ENCODE measurements around the gene CITED1.
"Not testable (repeated sequence)": the region's sequence is repeated elsewhere in the genome, so short reads cannot be mapped to it uniquely, and the experiment has no call there.

The CITED1 gene, protein sequence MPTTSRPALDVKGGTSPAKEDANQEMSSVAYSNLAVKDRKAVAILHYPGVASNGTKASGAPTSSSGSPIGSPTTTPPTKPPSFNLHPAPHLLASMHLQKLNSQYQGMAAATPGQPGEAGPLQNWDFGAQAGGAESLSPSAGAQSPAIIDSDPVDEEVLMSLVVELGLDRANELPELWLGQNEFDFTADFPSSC

DNA sequence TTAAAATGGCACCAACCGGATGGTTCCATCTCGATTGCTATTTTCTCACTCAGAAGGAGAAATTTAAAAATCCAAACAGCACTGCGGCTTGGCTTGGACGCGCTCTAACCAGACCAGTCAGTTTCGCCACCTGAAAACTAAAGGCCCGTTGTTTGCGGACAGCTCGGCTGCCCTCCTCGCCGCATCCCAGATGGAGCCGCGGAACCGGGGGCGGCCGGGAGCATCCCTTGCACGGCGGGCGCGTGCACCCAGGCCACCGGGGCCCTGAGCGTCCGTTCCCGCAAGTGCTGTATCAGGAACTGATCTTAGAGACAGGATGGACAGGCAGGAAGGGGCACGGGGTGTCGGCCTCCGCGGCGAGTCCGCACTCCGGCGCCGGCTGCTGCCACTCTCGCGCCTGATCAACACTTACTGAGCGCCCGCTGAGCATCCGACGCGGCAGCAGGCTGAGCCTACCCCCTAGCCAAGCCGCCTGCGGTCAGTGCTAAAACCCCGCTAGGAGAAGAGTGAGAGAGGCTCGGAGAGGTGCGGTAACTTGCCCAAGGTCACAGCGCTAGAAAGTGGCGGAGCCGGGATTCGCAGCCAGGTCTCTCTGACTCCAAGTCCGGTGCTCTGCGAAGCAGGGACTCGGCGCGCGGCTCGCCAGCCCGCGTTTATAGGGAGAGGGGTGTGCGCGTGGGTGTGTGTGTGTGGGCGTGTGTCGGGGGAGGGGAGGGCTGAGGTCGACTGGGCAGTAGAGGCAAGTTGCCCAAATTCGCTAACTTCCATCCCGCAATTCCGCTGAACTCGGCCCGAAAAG lies at the start of gene CITED1:
TSS of gene CITED1 (minus strand) at position 629 of the 799 bp plus-strand sequence. CDS start 3,045 bp downstream, outside the sequence.
- DNase-seq (ENCODE audit: low spot score), result no peak

DNA sequence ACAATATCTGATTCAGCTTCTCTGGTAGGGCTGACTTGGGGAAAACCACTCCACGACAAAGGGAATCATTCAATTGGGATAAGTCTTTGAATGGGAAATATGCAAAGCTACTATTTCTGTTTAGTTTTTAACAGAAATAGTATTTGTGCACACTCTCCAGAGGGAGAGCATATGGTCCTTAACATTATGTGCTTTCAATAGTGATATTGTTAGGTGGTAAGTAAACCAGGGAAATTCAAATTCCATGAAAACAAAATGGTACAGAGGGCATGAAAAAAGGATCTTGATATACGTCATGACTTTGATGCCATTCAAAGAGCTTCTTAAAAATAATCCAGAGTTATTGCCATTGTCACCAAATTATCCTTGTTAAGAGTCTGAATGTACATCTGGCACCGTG lies 47.1 kb upstream of the CITED1 start:
- DNase-seq (ENCODE audit: low spot score), result no peak

DNA sequence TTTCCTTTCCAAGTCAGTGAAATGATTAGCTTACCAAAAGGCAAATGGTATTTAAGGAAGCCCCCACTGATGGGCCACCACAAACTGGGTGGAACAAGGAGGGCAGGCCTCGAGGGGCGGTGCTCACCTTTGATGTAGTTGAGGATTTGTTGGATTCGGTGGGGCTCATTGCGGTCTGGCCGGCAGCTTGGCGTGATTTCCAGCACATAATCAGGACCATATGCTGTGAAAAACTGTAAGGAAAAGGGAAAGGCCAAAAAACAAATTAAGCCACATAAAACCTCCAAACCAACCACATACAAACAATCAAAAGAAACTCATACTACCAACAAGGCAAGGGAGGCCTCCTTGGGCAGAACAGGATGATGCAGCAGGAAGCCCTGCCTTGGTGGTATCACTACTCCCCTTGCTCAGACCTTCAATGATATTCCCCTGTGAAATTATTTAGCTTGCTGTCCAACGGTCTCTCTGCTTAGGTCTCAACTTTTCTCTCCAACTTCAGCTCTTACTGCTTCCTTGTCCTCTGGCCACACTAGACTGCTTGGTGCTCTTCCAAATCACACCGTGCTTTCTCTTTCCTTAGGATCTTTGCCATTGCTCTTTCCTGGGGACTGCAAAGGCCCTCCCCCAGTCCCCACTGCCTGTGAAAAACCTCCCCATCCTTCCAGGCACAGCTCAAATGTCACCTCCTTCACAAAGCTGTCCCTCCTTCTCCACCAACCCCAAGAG lies 46.1 kb upstream of the CITED1 start:
- no peak for DNase-seq (ENCODE audit: low spot score)

DNA sequence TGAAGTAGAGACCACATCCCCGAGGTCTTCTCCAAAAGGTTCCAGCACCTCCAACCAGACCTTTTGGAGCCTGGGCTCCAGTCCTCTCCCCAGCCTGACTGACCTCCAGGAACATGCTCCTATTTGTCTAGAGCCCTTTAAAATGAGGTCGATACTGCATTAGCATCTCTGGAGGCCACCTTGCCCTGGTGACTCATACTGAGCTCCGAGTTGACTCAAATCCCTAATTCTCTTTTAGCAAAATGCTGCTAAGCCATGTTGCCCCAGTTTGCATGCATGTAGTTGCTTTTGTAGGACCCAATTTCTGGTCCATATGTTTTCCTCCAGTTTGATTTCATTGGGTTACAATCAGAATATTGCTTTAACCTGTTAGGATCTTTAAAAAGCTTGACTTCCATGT lies 43.5 kb upstream of the CITED1 start:
- DNase-seq (ENCODE audit: low spot score), result no peak

DNA sequence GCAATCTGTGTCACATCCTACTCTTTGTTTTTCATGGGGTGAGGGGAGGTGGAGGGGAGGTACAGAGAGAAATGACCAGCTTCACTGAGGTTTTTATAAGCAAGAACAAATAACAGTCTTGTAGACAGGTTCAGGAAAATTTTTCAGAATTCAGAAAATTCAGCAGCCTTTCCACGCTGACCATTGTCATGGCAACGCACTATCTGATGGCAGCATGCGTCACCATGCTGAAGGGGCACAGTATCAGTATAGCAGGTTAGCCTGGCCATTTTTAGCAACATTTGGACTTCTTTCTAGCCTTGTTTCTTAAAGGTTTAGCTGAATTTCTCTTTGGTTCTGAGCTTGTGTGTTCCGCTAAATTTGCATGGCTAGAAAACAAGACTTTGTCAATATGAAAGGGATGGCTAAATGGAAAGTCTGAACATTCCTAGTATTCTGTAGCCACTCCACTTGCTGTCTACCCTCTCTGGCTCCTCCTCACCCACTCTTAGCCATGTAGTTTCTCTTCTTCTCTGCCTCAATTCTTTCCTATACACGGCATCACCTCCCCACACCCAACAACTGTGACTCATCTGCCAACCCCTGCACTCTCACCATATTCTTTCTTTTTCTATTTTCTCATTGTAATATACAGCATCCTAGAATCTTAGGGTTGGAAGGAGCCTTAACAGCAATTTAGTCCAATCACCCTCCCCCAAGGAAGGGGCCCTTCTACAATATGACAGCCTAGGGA lies 42.7 kb upstream of the CITED1 start:
- DNase-seq (ENCODE audit: low spot score), result no peak

DNA sequence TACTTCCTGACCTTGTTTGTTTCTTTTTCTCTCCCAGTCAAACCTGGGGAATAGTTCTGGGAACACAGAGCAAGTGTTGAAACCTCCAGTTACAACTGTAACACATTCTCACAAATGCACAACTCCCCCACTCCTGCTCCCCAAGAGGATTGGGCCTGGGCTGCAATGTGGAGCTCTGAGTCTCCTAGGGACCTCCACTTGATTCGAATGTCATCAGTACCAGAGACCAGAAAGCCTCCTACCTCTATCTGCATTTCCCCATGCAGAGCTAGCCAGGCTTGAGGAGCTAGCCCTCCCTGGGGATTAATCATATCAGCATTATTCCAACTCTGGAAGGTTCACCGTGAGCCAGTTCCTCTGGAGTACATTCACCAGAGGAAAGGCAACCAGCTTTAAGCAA lies 41.7 kb upstream of the CITED1 start:
- no peak for DNase-seq (ENCODE audit: low spot score)

DNA sequence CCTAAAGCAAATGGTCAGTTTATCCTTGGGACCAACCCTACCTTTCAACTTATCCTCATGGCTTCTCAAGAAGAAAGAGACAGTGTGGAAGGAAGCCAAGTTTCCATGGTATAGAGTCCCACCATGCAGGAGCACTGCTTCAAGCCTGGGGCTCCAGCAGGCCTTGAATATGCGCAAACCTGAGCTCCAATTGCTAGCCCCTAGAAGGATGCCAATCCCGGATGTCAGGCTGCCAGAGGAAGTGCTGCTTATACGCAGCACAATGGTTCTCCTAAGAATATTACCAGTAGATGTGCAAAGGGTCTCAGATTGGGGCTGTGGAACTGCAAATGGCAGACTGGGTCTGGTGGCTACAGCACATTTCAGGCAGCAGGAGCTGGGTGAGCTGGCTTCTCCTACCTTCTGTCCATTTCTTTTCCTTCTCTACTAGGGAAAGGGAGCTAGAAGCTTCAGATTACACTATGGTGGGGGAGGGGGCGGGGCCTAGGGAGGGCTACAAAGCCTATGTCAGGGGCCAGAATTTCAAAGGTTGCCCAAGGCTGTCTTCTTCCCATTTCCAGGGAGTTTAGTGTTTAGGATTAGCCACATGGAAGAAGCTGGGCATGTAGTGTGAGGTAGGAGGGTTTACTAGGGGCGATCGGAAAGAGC lies 40.7 kb upstream of the CITED1 start:
- DNase-seq (ENCODE audit: low spot score), result no peak

DNA sequence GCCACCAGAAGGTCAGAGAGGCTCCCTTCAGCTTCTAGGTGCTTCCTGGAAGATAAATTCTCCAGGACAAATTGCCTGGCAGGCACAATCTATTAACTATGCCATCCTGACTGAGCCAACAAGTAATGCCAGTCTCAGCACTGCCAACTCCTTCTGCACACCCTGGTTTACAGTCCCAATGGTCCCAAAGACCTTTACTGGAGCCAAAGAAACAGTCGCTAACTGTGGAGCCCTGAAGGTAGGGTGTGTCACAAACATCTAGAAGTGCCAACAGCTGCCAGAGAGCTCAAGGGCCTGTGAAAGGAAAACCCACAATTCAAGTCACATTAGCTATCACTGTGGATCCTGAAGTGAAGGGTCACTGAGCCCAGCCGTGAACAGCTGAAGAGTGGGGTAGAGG lies 34.9 kb upstream of the CITED1 start:
- DNase-seq (ENCODE audit: low spot score), result no peak

DNA sequence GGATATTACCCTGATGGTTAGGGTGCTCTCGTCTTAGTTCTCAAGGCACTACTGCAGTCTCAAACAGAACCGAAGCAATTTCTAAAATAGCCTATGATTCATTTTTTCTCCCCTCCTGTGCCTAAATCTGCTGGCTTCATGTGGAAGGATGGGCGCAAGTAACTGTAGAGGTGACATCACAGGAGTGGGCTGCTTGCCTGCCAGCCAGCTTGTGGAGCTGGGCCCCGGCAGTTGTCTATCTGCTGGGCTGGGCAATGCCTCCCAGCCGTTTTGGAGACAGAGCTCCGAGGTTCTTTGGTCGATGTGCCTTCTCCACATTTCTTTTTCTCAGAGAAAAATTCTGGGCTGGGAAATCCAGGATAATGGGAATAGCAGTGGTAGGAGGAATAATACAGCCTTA lies 34.3 kb upstream of the CITED1 start:
- no peak for DNase-seq (ENCODE audit: low spot score)

DNA sequence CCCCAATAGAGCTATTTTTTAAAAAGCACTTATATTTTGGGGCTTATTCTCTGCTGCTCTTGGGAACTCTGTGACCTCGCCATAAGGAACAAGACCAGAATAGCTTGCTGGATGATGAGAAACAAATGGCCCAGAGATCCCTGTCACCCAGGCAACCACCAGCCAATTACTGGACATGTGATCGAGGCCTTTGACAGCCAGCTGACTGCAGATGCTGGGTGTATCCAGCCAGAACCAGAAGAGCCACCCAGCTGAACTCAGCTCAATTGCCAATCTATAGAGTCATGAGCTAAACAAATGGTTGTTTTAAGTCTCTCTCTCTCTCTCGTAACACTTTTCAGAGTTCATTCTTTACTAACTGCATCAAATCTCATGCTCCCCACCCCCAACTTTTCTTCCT lies 24.4 kb upstream of the CITED1 start:
- DNase-seq (ENCODE audit: low spot score), result no peak

DNA sequence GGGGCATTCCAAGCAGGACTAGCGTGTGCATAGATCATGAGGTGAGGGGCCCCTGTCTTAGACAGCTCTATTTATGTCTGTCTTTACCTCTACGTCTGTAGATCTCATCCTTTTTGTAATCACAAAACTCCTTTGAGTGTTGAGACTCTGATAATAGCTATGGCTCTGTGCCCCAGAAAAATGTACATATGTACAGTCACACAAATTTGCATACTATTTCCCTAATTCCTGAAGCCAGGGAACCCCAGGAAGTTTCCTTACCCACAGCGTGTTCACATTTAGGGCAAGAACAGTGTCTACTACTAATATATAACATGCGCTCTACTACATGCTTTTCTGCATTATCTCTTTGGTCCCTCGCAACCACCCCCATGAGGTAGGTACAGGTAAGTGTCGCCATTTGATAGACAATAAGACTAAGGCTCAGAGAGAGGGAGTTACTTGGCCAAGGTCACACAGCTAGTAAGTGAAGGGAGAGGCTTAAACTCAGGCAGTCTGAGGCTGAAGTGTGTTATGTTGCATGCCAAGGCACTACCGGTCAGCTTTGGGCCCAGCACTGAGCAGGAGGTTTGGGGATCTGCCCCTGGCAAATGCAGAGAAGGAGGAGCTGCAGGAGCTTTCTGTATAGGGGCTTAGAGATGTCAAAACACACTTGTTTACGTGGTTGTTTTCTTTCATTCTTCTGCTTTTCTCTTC lies 21.0 kb upstream of the CITED1 start:
- DNase-seq (ENCODE audit: low spot score), result no peak

DNA sequence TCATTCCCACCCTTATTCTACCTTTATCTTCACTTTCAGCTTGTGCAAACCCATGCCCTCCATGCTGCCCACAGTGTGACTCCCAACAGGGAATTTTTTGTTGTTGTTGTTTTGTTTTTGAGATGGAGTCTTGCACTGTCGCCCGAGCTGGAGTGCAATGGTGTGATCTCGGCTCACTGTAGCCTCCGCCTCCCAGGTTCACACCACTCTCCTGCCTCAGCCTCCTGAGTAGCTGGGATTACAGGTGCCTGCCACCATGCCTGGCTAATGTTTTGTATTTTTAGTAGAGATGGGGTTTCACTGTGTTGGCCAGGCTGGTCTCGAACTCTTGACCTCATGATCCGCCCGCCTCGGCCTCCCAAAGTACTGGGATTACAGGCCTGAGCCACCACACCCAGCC lies 13.9 kb upstream of the CITED1 start:
- DNase-seq (ENCODE audit: low spot score), result not testable (repeated sequence)

DNA sequence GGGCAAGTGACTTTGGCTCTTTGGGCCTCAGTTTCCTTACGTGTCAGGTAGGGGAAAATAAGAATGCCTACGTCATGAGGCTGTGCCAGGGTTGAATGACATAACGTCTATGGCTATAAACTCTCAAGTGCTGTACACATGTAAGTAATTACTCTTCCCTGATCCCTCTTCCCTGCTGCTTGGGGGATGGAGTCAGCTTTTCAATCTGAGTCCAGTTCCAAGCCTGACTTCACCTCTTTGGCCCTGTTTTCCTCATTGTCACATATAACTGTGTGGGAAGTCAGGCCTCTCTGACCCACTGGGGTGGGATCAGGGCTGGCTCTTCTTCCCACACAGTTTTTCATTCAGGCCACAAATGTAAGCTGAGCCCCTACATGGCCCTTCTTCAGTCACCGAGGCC lies 11.4 kb upstream of the CITED1 start:
- no peak for DNase-seq (ENCODE audit: low spot score)

DNA sequence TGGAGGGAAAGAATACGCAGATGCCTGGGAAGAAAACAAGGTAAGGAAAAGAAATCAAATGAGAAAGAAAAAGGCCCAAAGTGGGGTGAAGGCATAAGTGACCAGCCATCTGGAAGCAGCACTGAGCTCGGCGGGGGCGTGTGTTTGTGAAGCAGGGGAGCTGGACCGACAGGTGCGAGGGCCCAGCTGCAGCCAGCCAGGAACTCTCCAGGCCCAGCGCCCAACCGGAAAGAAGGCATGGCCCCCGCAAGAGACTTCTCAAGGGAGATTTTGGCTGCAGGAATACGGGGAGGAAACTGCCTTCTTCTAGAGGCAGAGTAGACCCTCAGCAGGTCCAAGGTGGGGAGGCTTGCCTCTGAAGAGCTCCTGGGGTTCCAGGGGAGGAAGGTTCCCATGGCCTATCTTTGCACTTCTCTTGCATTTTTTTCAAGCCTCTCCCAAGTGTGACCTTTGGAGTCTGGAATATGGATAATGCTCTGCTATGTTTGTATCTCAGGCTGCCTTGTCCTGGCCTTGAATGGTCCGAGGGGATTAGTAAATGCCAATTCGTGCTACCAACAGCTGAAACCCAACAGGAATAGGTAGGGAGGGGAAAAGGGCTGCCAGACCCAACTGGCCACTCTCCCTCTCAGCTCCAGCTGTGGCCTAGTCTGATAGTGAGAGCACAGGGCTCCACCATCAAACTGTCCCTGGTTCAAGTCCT lies 10.8 kb upstream of the CITED1 start:
- DNase-seq (ENCODE audit: low spot score), result no peak

DNA sequence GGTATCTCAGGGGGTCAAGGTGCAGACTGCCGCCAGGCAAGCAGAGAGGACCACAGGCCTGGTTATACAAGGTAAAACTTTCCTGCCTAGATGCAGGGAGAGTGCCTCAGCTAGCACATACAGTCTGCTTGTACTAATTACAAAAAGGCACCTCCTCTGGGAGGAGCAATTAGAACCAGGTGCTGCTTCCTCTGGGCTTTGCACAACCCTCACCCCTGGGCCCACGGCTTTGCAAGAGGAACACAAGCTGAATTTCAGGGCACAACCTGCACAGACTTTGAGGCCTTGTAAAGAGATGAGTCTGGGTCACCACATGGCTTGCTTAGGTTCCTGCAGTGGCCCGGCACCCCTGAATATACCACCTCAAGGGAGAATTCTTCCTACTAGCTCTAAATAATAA lies 9.2 kb upstream of the CITED1 start:
- no peak for DNase-seq (ENCODE audit: low spot score)

DNA sequence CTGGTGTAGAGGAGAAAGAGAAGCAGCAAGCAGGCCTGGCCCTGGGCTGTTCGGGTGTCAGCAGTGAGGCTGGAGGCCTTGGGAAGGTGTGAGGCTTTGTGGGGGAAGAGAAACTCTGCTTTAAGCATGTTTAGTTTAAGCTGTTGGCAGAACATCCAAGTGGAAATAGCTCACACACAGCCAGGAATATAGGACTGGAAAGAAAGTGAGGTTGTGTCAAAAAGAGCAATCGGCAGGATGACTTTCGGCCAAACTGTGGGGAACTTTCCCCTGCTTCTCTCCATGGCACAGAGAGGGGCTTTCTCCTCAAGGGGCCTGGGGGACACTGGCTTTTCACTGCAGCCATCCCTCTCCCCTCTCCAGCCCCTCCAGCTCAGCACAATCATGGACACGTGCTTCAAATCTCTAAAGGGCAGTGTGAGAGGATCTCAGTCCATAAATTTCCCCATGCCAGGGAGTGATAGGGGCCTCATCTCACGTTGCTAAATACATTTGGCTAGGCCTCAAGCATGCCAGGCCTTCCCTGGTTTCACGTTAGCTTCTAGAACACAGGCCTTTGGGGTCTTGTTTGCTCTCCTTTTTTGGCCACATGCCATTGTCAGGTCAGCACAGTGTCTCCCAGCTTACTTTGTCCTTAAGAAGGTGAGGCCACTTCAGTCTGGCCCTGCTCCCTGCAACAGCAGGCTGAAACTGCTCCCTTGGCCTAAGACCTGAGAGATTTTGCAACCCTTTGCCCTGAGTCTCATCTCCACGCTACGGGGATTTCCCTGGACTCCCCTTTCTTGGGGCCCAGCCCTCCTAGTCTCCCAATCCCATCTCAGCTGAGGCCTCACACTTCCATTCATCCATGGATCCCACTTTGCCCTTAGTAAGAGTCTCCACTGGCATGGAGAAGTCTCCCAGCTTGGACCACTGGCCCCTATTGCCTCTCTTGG lies 8.3 kb upstream of the CITED1 start:
- DNase-seq (ENCODE audit: low spot score), result no peak

DNA sequence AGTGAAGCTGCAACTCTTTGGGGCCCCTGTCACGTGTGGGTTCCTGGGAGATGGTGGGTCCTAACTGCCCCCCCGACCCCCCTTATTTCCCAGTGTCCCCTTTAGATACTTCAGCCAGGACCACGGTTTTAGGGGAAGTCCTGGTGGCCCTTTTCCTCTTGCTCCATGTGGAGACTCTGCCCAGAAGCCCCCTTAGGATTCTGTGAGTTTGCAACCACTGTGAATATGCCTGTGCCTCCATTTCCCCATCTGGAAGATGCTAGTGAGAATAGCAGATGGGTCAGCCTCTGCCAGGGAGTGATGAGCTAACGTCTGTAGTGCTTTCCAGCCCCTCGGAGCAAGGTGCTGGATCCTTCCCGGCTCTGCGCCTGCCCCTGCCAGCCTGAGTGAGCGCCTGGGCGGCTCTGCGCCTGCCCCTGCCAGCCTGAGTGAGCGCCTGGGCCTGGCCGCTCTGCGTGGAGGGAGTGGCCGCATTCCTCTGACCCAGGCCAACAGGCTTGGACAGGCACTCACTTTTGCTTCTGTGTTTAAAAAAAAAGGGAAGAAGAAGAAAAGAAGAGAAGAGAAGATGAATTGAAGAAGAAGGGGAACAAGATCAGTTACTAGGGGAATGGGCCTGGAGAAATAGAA lies 6.7 kb upstream of the CITED1 start:
- DNase-seq (ENCODE audit: low spot score), result no peak

DNA sequence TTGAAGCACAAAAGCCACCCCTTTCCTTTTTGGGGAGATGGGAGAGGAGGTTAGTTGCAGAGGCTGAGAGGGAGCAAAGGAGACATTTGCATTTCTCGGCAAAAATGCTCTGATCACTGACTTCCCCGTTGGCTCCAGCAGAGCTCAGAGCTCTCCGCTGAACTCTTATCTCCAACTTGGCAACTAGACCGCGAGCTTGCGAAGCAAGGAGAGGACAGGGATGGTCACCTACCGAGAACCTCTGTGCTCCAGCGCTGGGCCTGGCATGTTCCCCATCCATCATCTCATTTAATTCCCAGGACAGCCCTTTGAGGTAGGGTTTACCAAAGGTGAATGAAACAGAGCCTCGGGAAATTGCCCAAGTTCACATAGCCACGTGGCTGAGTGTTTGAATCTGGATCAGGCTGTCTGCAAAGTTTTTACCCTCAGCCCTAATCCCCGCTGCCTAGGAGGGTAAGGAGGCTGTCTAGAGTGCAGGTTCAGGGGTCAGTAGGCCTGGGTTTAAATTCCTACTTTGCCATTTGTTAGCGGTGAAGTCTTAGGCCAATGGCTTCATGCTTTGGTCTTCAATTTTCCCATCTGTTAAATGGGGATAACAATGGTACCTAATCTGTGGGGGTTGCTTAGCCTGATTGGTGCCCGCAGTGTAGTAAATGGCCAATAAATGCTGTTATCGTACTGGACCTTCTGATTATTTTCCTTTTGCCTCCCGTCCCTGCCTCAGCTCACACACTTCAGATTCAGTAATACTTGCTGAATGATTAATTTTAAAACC lies 3.8 kb upstream of the CITED1 start:
- no peak for DNase-seq (ENCODE audit: low spot score)
